NCI-H748 treated with DMSO at 0.1 percent for 48 hours (cell line): ENCODE results near the gene GNL1.

Experiments
- DNase-seq: peaks from one replicate; lab custom pipeline; 2025; lab: John Stamatoyannopoulos, UW

The GNL1 gene

DNA sequence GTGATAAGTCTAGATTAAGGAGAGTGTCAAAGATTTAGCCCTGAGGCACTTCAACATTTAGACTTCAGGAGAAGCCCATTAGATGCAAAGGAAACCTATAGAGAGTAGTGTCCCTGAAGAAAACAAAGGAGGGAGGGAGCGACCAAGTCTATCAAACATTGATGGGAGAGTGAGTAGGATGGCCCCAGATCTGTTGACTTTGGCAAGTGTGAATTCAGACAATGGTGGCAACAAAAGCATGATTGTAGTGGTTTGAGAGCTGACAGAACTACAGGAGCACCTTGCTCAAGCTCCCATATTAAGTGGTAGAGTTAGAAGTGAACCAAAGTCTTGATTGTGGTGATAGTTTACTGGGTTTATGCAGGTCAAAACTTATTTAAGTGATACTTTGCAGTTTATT, 14.0 kb upstream of the GNL1 start:
- DNase-seq: no peak

DNA sequence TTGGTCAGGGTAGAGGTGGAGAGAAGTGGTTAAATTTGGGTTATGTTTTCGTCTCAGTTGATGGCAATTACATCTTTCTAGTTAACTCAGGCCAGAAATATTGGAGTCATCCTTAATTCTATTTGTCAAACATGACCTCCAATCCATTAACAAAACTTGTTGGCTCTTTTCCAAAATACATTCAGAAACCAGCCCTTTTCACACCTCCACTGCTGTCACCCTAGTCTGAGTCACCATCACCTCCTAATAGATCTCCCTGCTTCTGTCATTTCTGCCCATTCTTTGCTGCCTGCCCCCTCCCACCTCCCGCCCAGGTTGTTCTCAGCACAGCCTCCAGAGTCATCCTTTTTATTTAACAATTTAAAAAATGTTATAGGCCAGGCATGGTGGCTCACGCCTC, 12.0 kb upstream of the GNL1 start:
- no peak for DNase-seq

DNA sequence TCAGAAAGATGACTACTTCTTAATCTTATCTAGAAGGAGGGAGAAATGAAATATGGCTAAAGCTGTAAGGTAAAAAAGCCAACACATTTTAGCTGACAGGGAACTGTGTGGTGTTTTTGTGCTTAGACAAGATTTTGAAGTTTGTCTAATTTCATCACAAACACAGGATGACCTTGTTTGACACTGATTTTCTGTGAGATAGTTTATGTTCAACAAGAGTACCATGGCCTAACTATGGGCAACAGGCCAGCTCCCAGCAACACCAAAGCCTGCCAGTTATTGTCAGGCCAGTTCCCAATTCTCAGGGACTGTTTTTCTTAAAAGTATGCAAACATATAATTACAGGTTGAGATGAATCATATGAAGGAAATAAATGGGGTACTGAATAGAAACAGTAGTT, 9.5 kb upstream of the GNL1 start:
- no peak for DNase-seq

DNA sequence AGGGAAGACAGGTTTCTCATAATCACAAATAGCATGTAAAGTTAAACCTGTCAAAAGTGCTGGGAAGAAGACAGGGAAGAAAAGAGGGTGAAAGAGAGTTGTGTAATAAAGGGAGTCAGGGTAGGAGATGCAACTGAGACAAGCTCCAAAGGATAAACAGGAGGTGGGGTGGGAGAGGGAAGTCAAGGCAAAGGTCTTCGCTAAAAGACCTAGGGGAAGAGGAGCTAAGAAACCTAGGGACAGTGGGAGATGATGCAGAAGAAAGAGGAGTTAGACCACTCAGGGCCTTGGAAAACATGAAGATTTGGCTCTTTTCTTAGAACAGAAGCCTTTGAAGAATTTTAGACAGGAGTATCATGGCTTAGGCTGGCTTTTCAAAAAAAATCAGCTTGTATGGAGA, 7.8 kb upstream of the GNL1 start:
- no peak for DNase-seq

DNA sequence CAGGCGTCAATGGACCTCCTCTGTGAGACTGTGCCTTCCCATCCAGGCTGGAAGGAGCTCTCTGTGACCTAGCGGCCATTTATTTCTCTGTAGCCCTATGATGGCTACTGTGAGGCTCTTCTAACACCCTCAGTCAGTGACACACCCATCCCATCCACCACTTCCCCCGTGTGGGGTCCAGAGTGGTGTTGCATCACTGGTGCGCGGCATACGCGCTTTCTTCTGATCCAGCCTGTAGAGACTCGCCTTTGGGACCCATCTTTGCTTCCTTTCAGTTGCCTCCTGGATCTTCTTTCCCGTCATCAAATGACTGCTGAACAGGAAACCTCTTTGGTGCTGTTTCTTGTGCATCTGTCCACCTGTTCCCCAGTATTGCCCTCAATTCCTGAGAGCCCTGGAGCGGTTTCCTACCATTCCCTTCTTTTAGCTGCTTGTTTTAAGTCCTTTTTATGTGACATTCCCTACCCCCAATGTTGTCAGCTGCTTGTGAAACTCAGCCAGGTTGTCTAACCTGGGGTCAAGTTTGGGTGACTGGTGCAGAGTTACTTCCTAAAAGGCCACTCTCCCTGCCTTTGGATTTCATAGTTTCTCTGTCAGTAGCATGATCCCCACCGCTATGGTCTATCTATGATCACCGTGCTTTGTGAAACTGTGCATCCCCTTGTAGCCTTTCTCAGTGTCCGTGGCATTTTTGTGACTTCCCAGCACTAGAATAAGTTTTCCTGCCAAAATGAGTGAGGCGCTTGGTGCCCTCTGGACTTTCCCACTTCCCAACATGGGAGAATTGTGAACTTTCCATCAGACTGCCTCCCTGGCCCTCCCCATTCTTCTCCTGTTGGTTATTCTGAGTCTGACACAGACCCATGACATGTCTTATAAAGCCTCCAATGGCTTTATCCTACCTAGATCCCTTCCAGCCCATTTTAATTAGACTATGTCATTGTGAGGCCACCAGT, 6.5 kb upstream of the GNL1 start:
- no peak for DNase-seq

DNA sequence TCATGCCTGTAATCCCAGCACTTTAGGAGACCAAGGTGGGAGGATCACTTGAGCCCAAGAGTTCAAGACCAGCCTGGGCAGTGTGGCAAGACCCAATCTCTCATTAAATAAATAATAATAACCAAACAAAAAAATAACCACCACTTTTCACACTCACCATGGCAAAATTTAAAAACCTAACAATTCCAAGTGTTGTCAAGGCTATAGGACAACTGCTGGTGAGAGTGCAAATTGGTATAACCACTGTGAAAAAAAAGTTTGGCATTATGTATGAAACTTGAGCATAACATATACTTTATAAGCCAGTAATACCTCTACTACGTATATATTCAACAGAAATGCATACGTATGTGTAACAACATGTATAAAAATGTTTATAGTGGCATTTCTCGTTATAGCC, 4.6 kb upstream of the GNL1 start:
- no peak for DNase-seq

DNA sequence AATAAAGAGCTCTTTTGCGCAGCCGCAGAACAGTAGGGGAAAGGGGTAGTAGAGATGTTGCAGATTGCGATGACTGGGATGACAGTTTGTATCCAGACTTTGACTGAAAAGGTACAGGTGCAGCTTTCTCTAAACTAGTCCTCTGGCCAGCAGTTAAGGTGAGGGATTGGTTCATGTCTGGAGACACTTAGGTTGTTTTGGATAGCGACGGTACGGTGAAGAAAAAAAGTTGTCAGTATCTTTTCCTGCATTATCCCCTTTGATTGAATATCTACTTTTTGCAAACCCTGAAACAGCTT, 1.3 kb upstream of the GNL1 start:
- no peak for DNase-seq

DNA sequence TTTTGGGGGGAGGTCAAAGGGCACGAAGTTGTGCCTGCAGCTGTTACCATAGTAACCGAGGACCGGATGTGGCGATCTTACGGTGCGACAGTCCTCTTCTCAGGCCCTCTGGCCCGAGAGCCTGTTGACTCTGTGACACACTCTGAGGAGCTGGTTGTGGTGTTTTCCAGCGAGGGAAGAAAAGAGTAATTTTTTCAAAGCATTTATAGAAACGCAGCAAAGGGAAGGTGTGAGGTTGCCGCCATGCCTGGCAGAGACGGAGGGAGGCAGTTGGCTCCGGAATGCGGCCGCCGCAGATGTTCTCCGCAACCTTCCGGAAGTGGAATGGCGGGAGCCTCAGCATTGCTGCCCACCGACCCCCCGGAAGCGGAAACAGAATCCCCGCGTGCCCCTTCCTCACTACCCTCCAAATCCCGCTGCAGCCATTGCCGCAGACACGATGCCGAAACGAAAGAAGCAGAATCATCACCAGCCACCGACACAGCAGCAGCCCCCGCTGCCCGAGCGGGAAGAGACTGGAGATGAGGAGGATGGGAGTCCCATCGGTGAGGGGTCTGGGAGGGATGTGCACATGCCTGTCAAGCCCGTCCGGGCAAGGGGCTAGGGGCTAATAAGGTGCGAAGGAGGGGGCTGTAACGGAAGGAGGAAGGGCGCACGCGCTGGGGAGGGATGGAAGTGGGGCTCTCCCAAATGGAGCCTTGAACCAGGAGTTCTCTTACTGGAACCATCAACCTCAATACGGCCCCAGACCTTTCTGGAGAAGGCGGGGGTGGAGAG, 805 bp upstream of the GNL1 start, which contains the start of gene PRR3:
TSS of gene PRR3 (plus strand) at position 390 of the 777 bp plus-strand sequence. CDS start at position 440, 50 bp downstream.
- peak; percentile 85 for DNase-seq

DNA sequence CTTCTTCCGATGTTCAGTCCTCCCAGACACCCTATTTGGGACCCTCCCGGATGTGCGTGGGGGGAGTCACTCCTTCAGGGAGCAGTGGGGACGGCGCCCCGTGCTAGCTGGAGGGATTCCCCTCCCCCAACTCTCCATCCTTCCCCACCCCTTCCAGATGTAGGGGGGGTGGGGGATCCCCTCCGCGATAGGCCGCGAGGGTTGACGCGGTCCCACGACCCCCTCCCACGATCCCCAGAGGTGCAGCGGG, 548 bp downstream of the GNL1 start:
- DNase-seq: no peak

DNA sequence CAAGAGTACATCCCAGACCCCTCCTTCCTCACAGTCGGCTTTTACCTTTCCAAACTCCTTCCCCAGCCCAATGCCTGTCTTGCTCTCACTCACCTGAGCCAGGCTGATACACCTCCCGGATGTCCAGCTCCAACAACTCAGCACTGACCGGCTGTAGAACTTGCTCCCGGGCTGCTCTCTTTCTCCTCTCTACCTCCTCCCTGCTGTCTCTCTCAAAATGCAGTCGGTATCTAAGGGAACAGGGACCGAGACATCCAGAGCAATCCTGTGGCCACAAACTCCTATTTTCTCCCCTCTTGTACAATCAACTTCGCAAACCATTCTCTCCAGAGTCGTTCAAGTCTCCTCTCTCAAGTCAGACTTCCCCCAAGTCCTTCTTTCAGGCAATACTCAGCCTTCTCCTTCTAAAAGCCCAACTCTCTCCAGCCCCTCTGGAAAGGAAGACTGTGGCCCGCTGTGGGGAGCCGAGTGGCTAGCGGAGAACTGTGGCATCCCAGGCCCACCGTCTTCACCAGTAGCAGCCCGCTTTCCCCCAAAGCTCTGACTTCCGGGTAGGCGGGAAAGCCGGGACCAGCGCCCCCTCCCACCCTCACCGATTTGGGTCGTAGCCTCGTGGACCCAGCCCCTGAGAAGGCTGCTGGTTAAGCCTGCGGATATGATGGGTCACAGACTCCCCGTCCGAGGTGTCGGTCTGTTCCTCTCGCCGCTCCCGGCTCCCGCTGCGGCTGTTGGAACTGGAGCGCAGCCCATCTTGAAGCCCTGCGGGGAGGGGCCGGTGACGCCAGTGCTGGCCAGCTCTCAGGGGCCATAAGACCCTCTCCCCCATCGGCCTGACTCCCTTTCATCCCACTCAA, 1.1 kb downstream of the GNL1 start:
- DNase-seq: no peak

DNA sequence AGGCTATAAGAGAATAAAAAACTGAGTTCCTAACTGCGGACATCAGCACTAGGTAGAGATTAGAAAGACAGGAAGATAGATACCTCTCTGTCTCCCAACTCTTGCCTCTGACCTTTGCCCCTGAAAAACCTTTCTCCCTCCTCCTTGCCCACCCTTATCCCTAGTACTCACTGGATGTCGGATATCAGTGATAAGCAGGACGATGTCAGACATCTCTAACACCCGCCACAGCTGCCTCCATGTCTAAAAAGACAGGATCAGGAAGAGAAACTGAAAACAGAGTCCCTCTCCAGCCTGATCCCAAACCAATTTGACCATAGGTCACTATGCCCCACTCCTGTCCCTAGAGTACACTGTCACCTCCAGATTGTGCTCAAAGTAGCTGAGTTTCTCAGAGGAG, 1.9 kb downstream of the GNL1 start:
- no peak for DNase-seq

DNA sequence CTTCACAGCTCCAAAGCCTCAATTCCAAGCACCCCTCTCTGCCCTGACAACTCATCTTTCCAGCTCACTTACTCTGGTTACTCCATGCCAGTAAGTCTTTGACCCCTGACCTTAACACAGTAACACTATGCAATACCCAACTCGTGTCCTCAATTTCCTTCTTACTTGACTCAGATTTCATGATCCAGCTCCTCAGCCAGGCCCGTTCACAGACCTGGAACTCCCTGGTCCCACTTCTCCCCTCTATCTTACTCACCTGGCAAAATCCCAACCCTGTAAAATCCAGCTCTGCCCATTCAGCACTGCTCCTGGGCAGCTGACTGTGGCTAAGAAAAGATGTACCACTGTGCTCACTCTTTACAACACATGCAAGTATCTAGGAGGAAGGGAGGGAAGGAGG, 7.9 kb downstream of the GNL1 start:
- no peak for DNase-seq

DNA sequence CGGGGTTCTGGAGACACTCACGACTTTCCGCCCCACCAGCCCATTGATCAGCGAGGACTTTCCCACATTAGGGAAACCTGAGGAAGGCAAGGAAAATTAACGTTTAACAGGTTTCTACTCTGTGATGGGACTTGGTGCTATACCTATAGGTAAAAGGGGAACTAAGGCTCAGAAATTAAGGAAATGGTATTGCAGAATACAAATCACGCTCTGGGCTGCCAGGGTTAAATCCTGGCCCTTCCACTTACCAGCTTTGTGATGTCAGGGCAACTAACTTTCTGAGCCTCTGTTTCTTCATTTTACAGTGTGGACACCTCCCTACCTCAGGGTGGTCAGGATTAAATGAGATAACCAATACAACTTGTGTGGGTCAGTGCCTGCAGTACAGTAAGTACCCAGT, 8.8 kb downstream of the GNL1 start:
- no peak for DNase-seq

DNA sequence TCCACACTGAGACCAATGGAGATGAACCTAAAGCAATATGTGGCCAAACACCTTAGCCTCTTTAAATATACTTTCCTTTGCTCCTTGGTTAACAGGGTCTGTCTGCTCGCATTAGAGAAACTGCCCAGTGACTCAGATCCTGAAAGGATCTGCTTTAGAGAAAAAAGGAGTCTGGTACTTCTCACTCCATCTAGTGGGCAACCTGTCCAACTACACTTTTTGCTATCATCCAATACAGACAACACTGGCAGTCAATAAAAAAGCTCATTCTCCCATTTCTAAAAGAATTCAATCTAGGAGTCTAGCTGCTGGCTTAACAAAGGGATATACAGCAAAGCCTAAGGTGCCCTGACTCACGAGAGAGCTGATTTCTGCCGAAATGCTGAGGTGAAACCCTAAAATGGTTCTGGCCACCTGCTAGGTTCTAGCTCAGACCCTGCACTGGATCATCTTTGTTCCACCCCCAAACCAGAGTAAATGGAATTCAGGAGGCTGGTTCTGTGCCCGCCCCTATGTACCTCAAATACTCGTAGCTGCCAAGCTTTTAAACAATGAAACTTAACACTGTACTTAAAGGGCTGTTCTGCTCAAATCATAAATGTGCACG, 11.5 kb downstream of the GNL1 start:
- DNase-seq: peak; percentile 59

DNA sequence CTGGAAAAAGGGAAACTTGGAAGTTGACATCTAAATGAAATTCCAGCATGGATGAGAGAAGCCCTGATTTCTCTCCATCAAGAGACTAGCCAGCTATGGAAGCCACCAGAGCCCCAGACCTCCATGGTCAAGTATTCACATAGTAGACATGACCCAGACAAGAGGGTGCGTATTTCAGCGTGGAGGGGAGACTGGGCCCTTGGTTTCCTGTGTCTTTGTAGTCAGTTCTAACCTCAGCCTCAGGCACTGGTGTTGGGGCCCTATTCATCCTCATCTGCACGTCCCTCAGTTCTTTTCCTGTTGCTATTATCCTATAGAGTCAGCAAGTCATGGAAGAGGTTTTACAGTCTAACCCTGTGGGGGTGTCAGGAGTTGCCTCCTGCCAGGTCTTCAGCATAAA, 12.5 kb downstream of the GNL1 start:
- no peak for DNase-seq

DNA sequence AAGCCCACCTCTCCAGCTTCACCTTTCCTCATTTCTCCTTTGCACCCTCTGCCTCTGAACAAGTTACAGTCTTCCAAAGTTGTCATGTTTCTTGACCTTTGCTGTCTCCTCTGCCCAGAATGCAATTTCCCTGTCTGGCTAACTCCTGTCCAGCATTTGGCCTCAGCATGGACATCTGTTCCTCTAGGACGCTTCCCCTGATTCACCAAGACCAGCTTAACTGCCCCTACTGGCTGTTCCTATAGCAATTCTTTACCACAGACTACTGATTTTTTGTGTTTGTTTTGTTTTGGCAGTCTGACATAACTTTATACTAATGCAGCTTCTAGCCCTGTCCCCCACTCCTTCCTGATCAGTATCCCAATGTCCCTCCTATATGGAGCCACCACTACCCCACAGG, 13.4 kb downstream of the GNL1 start:
- no peak for DNase-seq

DNA sequence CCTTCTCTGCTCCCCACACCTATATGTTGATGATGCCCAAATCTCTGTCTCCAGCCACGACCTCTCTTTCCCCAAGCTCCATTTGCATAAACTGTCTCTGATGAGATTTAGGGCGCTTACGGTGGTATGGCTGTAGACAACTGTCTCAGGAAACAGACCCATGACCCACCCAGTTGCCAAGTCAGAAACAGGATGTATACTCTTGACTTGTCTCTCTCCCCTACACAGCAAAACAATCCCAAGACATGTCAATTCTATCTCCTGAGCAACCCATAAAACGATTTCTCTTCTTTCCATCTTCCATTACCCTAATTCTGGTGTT, 13.9 kb downstream of the GNL1 start:
- DNase-seq: no peak

DNA sequence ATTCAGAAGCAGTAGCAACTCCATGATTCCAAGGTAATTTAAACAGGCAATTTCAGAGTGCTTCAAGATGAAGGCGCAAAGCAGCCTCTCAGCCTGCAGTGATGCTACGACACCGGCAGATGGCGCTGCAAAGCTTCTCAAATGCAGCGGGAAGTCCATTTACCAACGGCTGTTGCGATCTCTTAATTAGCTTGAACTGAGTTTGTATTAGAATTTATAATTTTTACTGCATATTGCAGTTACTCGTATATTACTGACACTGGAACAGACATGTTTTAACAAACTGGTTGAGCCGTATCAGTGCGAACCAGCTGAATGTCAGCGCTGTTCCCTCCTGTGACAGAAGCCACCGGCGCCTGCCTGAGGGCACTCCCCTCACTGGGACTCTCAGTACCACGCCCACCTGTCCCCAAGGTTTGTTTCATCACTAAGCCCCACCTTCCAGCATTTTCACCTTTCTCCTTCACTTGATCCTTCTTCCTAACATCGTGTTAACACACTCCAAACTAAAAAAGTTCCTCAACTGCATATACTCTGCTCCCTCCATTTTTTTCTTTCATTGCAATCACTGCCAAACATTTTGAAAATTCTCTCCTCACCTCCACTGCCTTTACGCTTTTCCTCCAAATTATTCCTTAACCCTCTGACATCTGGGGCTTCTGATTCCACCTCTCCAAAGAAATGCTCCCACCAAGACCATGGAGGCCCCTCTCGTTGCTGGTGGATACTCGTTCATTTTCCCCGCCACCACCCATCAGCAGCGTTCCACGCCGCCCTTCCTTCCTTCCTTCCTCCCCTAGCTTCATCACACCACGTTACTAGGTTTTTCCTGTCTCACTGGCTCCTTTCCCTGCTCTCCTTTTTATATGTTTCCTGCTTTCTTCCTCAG, 14.5 kb downstream of the GNL1 start:
- peak; percentile 84 for DNase-seq

DNA sequence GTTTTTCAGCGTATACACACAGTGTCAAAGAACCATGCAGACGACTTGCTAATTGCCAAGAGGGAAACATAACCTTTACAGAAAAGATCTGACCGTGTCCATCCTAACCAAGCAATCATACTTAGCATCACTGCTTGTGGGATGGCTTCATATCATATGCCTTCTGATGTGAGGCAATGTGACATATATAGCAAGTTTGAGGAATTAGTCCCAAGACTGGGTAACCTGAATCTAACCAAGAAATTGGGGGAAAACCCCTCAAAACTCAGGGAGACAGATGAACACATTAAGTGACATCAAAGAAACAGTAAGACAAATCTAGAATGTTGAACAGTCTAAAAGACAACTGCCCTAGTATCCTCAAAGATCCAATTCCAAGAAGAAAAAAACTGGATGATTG, 18.4 kb downstream of the GNL1 start:
- DNase-seq: no peak

DNA sequence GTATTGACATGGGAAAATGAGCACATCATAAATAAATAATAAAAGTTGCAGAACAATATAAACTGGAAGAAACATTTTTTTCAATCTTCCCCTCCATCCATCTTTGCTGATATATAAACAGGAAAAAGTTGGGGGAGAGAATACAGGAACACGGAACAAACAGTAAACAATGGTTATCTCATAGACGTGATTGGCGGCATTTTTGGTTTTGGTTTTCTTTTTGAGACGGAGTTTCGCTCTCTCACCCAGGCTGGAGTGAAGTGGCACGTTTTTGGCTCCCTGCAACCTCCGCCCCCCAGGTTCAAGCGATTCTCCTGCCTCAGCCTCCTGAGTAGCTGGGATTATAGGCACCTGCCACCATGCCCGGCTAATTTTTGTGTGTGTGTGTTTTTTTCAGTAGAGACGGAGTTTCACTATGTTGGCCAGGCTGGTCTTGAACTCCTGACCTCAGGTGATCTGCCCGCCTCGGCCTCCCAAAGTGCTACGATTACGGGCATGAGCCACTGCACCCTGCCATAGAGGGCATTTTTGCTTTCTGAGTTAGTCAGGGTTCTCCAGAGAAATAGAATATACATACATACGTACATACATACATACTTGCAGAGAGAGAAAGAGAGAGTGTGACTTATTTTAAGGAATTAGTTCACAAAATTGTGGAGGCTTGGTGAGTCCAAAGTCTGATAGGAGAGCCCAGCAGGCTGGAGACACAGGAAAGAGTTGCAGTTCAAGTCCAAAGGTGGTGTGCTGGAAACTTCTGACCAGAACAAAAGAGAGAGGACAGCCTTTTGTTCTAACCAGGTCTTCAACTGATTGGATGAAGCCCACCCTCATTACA, 22.6 kb downstream of the GNL1 start:
- DNase-seq: no peak

DNA sequence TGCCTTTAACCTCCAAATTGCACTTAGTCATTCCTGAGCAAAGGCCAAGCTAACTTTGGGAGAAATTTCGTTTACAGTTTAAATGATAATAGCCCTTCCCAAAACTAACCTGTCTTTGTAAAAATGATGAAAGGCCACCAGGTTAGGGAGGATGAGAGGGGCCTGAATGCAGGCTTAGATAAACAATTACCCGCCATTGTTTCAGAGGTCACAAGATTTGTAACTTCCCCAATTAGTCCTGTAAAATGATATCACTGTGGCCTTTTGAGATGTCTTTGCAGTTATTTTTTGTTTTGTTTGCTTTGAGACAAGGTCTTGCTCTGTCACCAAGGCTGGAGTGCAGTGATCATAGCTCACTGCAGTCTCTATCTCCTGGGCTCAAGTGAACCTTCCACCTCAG, 26.3 kb downstream of the GNL1 start:
- no peak for DNase-seq
